Tibial nerve (tissue), 4 donors: Measurements from ENCODE around the gene SLC44A5. TPM values are rescaled to one million over a fixed set of nuclear protein-coding genes. Genes with fewer than 3 reads are reported as not detected.

Source experiments
- DNase-seq, 2 donors: peaks; one replicate each; pipeline ENCODE4 v3.0.0-alpha.2; 2019; ENCODE audit warnings: low spot score in 2 of 2
- H3K27ac ChIP-seq, 4 donors: fragments of 200-600 bp; sonication (generic) in 3 of 4; one replicate each; pipeline ENCODE4 v1.5.1; 2017 to 2019; ENCODE audit warnings: mild to moderate bottlenecking in 1 of 4
- H3K27me3 ChIP-seq, 2 donors: fragments of 200-600 bp; sonication (generic) in 1 of 2; one replicate each; pipeline versions ENCODE4 v1.5.1 to v1.6.0; 2017 to 2019
- H3K36me3 ChIP-seq, 3 donors: fragments of 200-600 bp; sonication (generic); one replicate each; pipeline ENCODE4 v1.5.1; 2018 to 2019
- H3K4me1 ChIP-seq, 4 donors: fragments of 200-600 bp; sonication (generic) in 3 of 4; one replicate each; pipeline ENCODE4 v1.5.1; 2017 to 2019
- H3K4me3 ChIP-seq, 4 donors: fragments of 200-600 bp; sonication (generic) in 3 of 4; one replicate each; pipeline ENCODE4 v1.5.1; 2017 to 2019; ENCODE audit warnings: mild to moderate bottlenecking in 1 of 4, moderate library complexity in 1 of 4
- H3K9me3 ChIP-seq, 4 donors: fragments of 200-600 bp; sonication (generic) in 3 of 4; one replicate each; pipeline ENCODE4 v1.5.1; 2017 to 2019
- CTCF ChIP-seq, 5 experiments: fragments of 200-600 bp in 3 of 5; fragments of 450-650 bp in 2 of 5; sonication (generic) in 3 of 5; IDR thresholded peaks; one replicate each; pipeline ENCODE4 v1.5.1; 2016 to 2019; ENCODE audit warnings: antibody characterized with exemption in 5 of 5, mild to moderate bottlenecking in 3 of 5, moderate library complexity in 2 of 5
- EP300 ChIP-seq, 2 donors: sonication (generic); formaldehyde crosslinking; IDR thresholded peaks; one replicate each; pipeline ENCODE4 v1.6.1; 2017; ENCODE audit warnings: antibody characterized with exemption in 2 of 2, mild to moderate bottlenecking in 1 of 2
- POLR2A ChIP-seq, 2 donors: fragments of 450-650 bp; IDR thresholded peaks; one replicate each; pipeline ENCODE4 v1.6.1; 2017; ENCODE audit warnings: antibody characterized with exemption in 2 of 2, mild to moderate bottlenecking in 2 of 2, moderate library complexity in 2 of 2
- WGBS, 2 donors: methylation state at CpG; one replicate each; pipeline ENCODE4 v1.1.5; 2018; 5-methylcytosine and 5-hydroxymethylcytosine counted together
- total RNA-seq, 4 donors: library from RNA; depleted of rRNA; stranded (reverse); fragments of >200 nt; gene quantifications; one replicate each; pipeline ENCODE4 v1.1.0, GENCODE V29; 2016

Gene SLC44A5
- total RNA-seq, 4 donors from 2014 or later, result 0.21 TPM; not detected in 3

- H3K4me1 ChIP-seq, result no peaks in the 10 kb centered on the region
- DNase-seq, result no peak
- H3K36me3 ChIP-seq, result no peaks in the 10 kb centered on the region
- H3K9me3 ChIP-seq, result peaks cover 0 to 2% (median 0%) of the 10 kb centered on the region in 4 donors
- H3K27ac ChIP-seq, result no peak overlapping the region
- TF ChIP-seq EP300 (IDR thresholded peaks at IDR 0.05) (no peak), POLR2A (IDR thresholded peaks at IDR 0.05) (no peak), CTCF (IDR thresholded peaks at IDR 0.05) (no peak)
- no peak overlapping the region for H3K4me3 ChIP-seq
- 84% methylated on average over 3 of the region's 3 CpGs for WGBS, 2 donors
- H3K27me3 ChIP-seq, result no peaks in the 10 kb centered on the region
Measured at GRCh38 chr1:75461808-75462325, 149.0 kb downstream of the SLC44A5 start.

- WGBS, 2 donors, result 76 to 84% methylated on average over 5 of the region's 5 CpGs
- TF ChIP-seq POLR2A (IDR thresholded peaks at IDR 0.05) (no peak), CTCF (IDR thresholded peaks at IDR 0.05) (no peak), EP300 (IDR thresholded peaks at IDR 0.05) (no peak)
- H3K27ac ChIP-seq, result no peak overlapping the region
Measured at GRCh38 chr1:75449998-75450397, 160.9 kb downstream of the SLC44A5 start.

GRCh38 chr1:75444220-75444619 is 166.7 kb downstream of the SLC44A5 start:
- no peaks in the 10 kb centered on the region for H3K27me3 ChIP-seq
- TF ChIP-seq POLR2A (IDR thresholded peaks at IDR 0.05), result no peak
- TF ChIP-seq EP300 (IDR thresholded peaks at IDR 0.05), result no peak
- no peak for TF ChIP-seq CTCF (IDR thresholded peaks at IDR 0.05)

More at GRCh38 chr1:75449998-75450397, 160.9 kb downstream of the SLC44A5 start:
- H3K27me3 ChIP-seq, result no peaks in the 10 kb centered on the region
- no peaks in the 10 kb centered on the region for H3K4me1 ChIP-seq
- peaks cover 0 to 21% (median 0%) of the 10 kb centered on the region in 4 donors for H3K9me3 ChIP-seq
- no peak overlapping the region for H3K4me3 ChIP-seq
- DNase-seq, result no peak
- no peaks in the 10 kb centered on the region for H3K36me3 ChIP-seq

GRCh38 chr1:75440274-75440673 is 170.6 kb downstream of the SLC44A5 start:
- no peak for DNase-seq
- H3K36me3 ChIP-seq, result no peaks in the 10 kb centered on the region
- no peaks in the 10 kb centered on the region for H3K4me1 ChIP-seq
- H3K4me3 ChIP-seq, result no peak overlapping the region
- no peaks in the 10 kb centered on the region for H3K27me3 ChIP-seq
- no peak for TF ChIP-seq CTCF (IDR thresholded peaks at IDR 0.05)
- TF ChIP-seq EP300 (IDR thresholded peaks at IDR 0.05), result no peak
- TF ChIP-seq POLR2A (IDR thresholded peaks at IDR 0.05), result no peak
- H3K27ac ChIP-seq, result no peak overlapping the region
- 76 to 87% methylated on average over 2 of the region's 2 CpGs for WGBS, 2 donors
- H3K9me3 ChIP-seq, result no peaks in the 10 kb centered on the region

More at GRCh38 chr1:75444220-75444619, 166.7 kb downstream of the SLC44A5 start:
- 90 to 91% methylated on average over 1 of the region's 1 CpG for WGBS, 2 donors
- Histone ChIP-seq H3K9me3 (no peaks in the 10 kb centered on the region), H3K27ac (no peak overlapping the region), H3K36me3 (no peaks in the 10 kb centered on the region), H3K4me3 (no peak overlapping the region), H3K4me1 (no peaks in the 10 kb centered on the region)
- DNase-seq, result no peak

GRCh38 chr1:75438355-75438754 is 172.6 kb downstream of the SLC44A5 start:
- no peaks in the 10 kb centered on the region for H3K4me1 ChIP-seq
- H3K4me3 ChIP-seq, result no peak overlapping the region
- H3K27ac ChIP-seq, result no peak overlapping the region
- H3K36me3 ChIP-seq, result no peaks in the 10 kb centered on the region
- no peak for TF ChIP-seq POLR2A (IDR thresholded peaks at IDR 0.05)
- no peak for TF ChIP-seq EP300 (IDR thresholded peaks at IDR 0.05)
- no peak for TF ChIP-seq CTCF (IDR thresholded peaks at IDR 0.05)
- H3K27me3 ChIP-seq, result no peaks in the 10 kb centered on the region
- DNase-seq, result no peak
- no peaks in the 10 kb centered on the region for H3K9me3 ChIP-seq
